Panc1 (cell line): ENCODE data around the gene SEC22C. TPM values are rescaled to one million over a fixed set of nuclear protein-coding genes. Genes with fewer than 3 reads are reported as not detected.

Experiments
- ATAC-seq: fragments of 200-7000 bp; cut with Tn5 transposase; 2 replicates; pipeline ENCODE4 v1.9.1; 2020; ENCODE audit warnings: mild to moderate bottlenecking, moderate library complexity
- BruUV-seq: library from RNA; stranded (reverse); fragments of 400-500 nt; replicated peaks from 2 replicates; lab custom pipeline; 2021; lab: Mats Ljungman, UMichigan
- CTCF ChIA-PET: fragments of 300-600 bp; sonication (Branson Sonifier 250); formaldehyde crosslinking; loops from one replicate; lab custom pipeline; 2022; ENCODE audit warnings: antibody characterized with exemption; lab: Charles Lee
- POLR2A ChIA-PET: fragments of 300-600 bp; sonication (Branson Sonifier 250); formaldehyde crosslinking; loops from one replicate; lab custom pipeline; 2022; ENCODE audit warnings: antibody characterized with exemption; lab: Charles Lee
- DNase-seq: peaks from one replicate; pipeline ENCODE4 v3.0.0-alpha.2; 2010; ENCODE audit warnings: low read depth, low spot score
- H3K27ac ChIP-seq: 2 replicates; pipeline ENCODE4 v1.5.1; 2011; ENCODE audit warnings: mild to moderate bottlenecking, low read length, inconsistent platforms
- H3K27me3 ChIP-seq: fragments of 200-500 bp; sonication (Bioruptor generic); 2 replicates; pipeline ENCODE4 v1.6.0; 2014; ENCODE audit warnings: low read length, inconsistent platforms; ENCODE audit not compliant: control insufficient read depth, insufficient read depth
- H3K36me3 ChIP-seq: fragments of 200-500 bp; sonication (Bioruptor generic); 2 replicates; pipeline ENCODE4 v1.5.1; 2014; ENCODE audit warnings: inconsistent platforms, mild to moderate bottlenecking, low read length, moderate library complexity; ENCODE audit not compliant: control insufficient read depth, insufficient read depth
- H3K4me1 ChIP-seq: 2 replicates; pipeline ENCODE4 v1.5.1; 2011; ENCODE audit warnings: inconsistent platforms, mild to moderate bottlenecking, low read length, moderate library complexity; ENCODE audit not compliant: control insufficient read depth, insufficient read depth
- H3K4me3 ChIP-seq, 2 experiments: 2 replicates each; pipeline ENCODE4 v1.5.1; 2011 to 2012; ENCODE audit warnings: low read depth in 2 of 2, low read length in 2 of 2, mild to moderate bottlenecking in 2 of 2, inconsistent platforms in 1 of 2, moderate library complexity in 1 of 2
- H3K9me3 ChIP-seq: fragments of 200-500 bp; sonication (Bioruptor generic); 2 replicates; pipeline ENCODE4 v1.5.1; 2014; ENCODE audit warnings: low read depth, mild to moderate bottlenecking, inconsistent platforms, low read length, moderate library complexity; ENCODE audit not compliant: control insufficient read depth, insufficient read depth
- POLR2AphosphoS5 ChIP-seq: IDR thresholded peaks from 2 replicates; pipeline ENCODE4 v1.6.1; 2012; ENCODE audit warnings: mild to moderate bottlenecking, low read depth, low read length, moderate library complexity
- SIN3A ChIP-seq: IDR thresholded peaks from 2 replicates; pipeline ENCODE4 v1.6.1; 2012; ENCODE audit warnings: low read depth, mild to moderate bottlenecking, low read length, moderate library complexity, borderline replicate concordance; ENCODE audit not compliant: insufficient read depth
- TCF7L2 ChIP-seq: IDR thresholded peaks from 2 replicates; pipeline ENCODE4 v1.6.1; 2011; ENCODE audit warnings: mild to moderate bottlenecking, low read depth, low read length, inconsistent platforms
- in situ Hi-C: cut with HindIII; loops from 2 replicates; pipeline ENCODE4 v1.10.0; 2016; ENCODE audit warnings: low sequenced_read_pairs, low pct_unique_long_range_greater_than_20kb
- intact Hi-C: fragments of 100-400 bp; cut with micrococcal nuclease; formaldehyde crosslinking; loops from one replicate; pipeline ENCODE4 v1.10.0; 2022; ENCODE audit not compliant: unreplicated experiment
- total RNA-seq: library from RNA; stranded (reverse); gene quantifications from one replicate; pipeline ENCODE4 v1.2.1, GENCODE V29; 2021; ENCODE audit not compliant: unreplicated experiment
- TF ChIP-seq, protein P1 (sequence below): fragments of 450-650 bp; IDR thresholded peaks from 2 replicates; pipeline ENCODE4 v1.5.1; 2017; ENCODE audit warnings: mild to moderate bottlenecking
- TF ChIP-seq, protein P2 (sequence below), 2 experiments: IDR thresholded peaks; 2 replicates each; pipeline ENCODE4 v1.6.1; 2011 to 2012; ENCODE audit warnings: low read depth in 2 of 2, control low read depth in 1 of 2, low read length in 1 of 2, mild to moderate bottlenecking in 1 of 2, moderate library complexity in 1 of 2; ENCODE audit not compliant: insufficient read depth in 1 of 2

SEC22C gene
- total RNA-seq, 1 experiment from 2014 or later = 45.9 TPM

DNA sequence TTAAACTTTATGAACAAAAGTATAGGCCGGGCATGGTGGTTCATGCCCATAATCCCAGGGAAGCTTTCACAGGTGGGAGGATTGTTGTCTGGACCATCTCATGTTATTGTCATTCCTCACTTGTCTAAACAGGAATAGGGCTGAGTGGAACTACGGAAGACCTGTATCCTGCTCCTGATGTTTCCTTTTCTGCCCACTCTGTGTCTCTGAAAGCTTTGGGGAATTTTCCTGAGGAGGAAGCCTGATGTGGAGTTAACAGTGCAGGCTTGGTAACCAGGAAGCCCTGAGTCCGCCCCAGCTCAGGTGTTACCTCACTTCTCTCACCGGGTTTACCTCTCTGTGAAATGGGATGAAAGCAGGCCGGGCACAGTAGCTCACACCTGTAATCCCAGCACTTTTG is 6.9 kb upstream of the SEC22C start:
- POLR2A ChIA-PET = no interaction called here

DNA sequence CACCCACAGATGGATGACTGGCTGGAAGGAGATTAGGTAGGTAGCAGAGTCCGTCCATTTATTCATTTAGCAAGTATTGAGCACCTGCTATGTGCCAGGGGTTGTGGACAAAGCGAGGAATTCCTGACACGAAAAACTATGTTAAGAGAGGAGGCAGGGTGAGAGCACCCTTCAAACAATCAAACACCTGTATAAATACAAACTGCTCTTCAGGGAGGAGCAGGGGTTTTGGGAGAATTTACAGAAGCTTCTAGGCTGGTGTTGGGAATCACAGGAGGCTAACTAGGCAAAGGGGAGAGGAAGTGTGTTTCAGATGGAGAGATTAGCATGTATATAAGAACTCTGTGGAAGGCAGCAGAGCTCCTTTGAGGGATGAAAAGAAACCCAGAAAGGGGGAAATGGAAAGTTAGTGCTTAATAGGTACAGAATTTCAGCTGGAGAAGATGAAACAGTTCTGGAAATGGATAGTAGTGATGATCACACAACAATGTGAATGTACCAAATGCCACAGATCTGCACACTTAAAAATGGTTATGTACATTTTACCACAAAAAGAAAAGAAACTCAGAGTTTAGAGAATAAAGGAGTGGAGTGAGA is 805 bp upstream of the SEC22C start:
- H3K27me3 ChIP-seq = no peaks in the 10 kb centered on the region
- intact Hi-C loops (no loop called here), in situ Hi-C loops (no loop called here)
- no TSS peak for BruUV-seq
- TF ChIP-seq SIN3A (no peak), TCF7L2 (no peak), POLR2AphosphoS5 (no peak)
- TF ChIP-seq, protein P1, sequence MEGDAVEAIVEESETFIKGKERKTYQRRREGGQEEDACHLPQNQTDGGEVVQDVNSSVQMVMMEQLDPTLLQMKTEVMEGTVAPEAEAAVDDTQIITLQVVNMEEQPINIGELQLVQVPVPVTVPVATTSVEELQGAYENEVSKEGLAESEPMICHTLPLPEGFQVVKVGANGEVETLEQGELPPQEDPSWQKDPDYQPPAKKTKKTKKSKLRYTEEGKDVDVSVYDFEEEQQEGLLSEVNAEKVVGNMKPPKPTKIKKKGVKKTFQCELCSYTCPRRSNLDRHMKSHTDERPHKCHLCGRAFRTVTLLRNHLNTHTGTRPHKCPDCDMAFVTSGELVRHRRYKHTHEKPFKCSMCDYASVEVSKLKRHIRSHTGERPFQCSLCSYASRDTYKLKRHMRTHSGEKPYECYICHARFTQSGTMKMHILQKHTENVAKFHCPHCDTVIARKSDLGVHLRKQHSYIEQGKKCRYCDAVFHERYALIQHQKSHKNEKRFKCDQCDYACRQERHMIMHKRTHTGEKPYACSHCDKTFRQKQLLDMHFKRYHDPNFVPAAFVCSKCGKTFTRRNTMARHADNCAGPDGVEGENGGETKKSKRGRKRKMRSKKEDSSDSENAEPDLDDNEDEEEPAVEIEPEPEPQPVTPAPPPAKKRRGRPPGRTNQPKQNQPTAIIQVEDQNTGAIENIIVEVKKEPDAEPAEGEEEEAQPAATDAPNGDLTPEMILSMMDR = no peak
- TF ChIP-seq, protein P2, sequence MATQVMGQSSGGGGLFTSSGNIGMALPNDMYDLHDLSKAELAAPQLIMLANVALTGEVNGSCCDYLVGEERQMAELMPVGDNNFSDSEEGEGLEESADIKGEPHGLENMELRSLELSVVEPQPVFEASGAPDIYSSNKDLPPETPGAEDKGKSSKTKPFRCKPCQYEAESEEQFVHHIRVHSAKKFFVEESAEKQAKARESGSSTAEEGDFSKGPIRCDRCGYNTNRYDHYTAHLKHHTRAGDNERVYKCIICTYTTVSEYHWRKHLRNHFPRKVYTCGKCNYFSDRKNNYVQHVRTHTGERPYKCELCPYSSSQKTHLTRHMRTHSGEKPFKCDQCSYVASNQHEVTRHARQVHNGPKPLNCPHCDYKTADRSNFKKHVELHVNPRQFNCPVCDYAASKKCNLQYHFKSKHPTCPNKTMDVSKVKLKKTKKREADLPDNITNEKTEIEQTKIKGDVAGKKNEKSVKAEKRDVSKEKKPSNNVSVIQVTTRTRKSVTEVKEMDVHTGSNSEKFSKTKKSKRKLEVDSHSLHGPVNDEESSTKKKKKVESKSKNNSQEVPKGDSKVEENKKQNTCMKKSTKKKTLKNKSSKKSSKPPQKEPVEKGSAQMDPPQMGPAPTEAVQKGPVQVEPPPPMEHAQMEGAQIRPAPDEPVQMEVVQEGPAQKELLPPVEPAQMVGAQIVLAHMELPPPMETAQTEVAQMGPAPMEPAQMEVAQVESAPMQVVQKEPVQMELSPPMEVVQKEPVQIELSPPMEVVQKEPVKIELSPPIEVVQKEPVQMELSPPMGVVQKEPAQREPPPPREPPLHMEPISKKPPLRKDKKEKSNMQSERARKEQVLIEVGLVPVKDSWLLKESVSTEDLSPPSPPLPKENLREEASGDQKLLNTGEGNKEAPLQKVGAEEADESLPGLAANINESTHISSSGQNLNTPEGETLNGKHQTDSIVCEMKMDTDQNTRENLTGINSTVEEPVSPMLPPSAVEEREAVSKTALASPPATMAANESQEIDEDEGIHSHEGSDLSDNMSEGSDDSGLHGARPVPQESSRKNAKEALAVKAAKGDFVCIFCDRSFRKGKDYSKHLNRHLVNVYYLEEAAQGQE (IDR thresholded peaks at IDR 0.05; ENCODE audit: insufficient read depth in 1 of 2, low read depth in 2 of 2, low read length in 1 of 2) = no peak
- no peaks in the 10 kb centered on the region for H3K9me3 ChIP-seq
- ChIA-PET CTCF (no interaction called here), POLR2A (interaction anchor here (0.6 kb wide), 2 partner anchors 44 to 69 kb away, joined by 3 to 5 read pairs; no protein-coding TSS in a partner anchor)
- H3K4me3 ChIP-seq = peak overlapping the region; percentile 85
- H3K4me1 ChIP-seq = peaks cover 18% of the 10 kb centered on the region
- H3K27ac ChIP-seq = peak overlapping the region; percentile 93
- ATAC-seq = no peak
- peaks cover 10% of the 10 kb centered on the region; the same call in 1 of the 2 replicates for H3K36me3 ChIP-seq
- DNase-seq = no peak

More for the DNA sequence above, 6.9 kb upstream of the SEC22C start:
- no peak for ATAC-seq
- no peak for DNase-seq
- no peak overlapping the region for H3K4me3 ChIP-seq
- peaks cover 10% of the 10 kb centered on the region for H3K4me1 ChIP-seq
- in situ Hi-C loops = no loop called here
- TF ChIP-seq SIN3A = no peak
- TF ChIP-seq, protein P1 = no peak
- no peak for TF ChIP-seq POLR2AphosphoS5
- TF ChIP-seq, protein P2 (IDR thresholded peaks at IDR 0.05; ENCODE audit: insufficient read depth in 1 of 2, low read depth in 2 of 2, low read length in 1 of 2) = no peak
- no peak for TF ChIP-seq TCF7L2
- CTCF ChIA-PET = no interaction called here
- H3K27me3 ChIP-seq = no peaks in the 10 kb centered on the region
- H3K36me3 ChIP-seq = no peaks in the 10 kb centered on the region
- no peak overlapping the region for H3K27ac ChIP-seq
- H3K9me3 ChIP-seq = no peaks in the 10 kb centered on the region
- BruUV-seq = no TSS peak
- intact Hi-C loops = no loop called here
